ENCODE results near the gene AP4B1.

AP4B1 gene

DNA sequence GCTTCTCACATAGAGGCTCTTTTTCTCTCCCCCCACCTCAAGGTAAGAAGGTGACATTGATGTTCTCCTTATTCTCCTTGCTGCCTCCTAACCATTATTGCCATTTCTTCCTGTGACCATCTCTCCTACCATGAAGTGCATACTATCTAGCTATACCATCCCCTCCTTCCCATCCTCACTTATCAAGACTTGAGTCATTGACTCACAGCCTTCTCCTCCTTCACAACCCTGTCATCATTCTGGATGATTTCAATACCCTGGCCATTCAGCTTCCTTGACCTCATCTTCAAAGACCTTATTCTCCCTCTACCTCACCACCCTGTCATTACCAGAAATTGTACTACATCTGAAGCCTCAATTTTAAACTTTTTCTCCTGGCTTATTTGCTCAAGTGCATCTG is 13.6 kb upstream of the AP4B1 start:
- TF ChIP-seq, protein P1, sequence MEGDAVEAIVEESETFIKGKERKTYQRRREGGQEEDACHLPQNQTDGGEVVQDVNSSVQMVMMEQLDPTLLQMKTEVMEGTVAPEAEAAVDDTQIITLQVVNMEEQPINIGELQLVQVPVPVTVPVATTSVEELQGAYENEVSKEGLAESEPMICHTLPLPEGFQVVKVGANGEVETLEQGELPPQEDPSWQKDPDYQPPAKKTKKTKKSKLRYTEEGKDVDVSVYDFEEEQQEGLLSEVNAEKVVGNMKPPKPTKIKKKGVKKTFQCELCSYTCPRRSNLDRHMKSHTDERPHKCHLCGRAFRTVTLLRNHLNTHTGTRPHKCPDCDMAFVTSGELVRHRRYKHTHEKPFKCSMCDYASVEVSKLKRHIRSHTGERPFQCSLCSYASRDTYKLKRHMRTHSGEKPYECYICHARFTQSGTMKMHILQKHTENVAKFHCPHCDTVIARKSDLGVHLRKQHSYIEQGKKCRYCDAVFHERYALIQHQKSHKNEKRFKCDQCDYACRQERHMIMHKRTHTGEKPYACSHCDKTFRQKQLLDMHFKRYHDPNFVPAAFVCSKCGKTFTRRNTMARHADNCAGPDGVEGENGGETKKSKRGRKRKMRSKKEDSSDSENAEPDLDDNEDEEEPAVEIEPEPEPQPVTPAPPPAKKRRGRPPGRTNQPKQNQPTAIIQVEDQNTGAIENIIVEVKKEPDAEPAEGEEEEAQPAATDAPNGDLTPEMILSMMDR (IDR thresholded peaks at IDR 0.05): no peak
- TF ChIP-seq ZFX (IDR thresholded peaks at IDR 0.05; ENCODE audit: borderline replicate concordance): no peak
- H3K27ac ChIP-seq: no peak overlapping the region

- TF ChIP-seq, protein P1 (IDR thresholded peaks at IDR 0.05): no peak
- TF ChIP-seq ZFX (IDR thresholded peaks at IDR 0.05; ENCODE audit: borderline replicate concordance): no peak
- no peak overlapping the region for H3K27ac ChIP-seq
Observed at GRCh38 chr1:113917400-113918082, 12.9 kb upstream of the AP4B1 start.

DNA sequence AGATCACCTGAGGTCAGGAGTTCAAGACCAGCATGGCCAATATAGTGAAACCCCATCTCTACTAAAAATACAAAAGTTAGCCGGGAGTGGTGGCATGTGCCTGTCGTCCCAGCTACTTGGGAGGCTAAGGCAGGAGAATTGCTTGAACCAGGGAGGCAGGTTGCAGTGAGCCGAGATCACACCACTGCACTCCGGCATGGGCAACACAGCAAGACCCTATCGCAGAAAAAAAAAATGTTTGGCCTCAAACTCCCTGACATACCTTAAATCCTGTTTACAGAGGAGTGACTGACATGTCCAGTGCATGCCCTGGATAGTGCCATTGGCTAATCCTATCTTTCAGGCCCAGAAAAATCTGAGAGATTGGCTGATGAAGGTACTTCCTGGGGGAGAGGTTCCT is 12.4 kb upstream of the AP4B1 start:
- TF ChIP-seq ZFX (IDR thresholded peaks at IDR 0.05; ENCODE audit: borderline replicate concordance): no peak
- TF ChIP-seq, protein P1 (IDR thresholded peaks at IDR 0.05): no peak
- H3K27ac ChIP-seq: no peak overlapping the region

DNA sequence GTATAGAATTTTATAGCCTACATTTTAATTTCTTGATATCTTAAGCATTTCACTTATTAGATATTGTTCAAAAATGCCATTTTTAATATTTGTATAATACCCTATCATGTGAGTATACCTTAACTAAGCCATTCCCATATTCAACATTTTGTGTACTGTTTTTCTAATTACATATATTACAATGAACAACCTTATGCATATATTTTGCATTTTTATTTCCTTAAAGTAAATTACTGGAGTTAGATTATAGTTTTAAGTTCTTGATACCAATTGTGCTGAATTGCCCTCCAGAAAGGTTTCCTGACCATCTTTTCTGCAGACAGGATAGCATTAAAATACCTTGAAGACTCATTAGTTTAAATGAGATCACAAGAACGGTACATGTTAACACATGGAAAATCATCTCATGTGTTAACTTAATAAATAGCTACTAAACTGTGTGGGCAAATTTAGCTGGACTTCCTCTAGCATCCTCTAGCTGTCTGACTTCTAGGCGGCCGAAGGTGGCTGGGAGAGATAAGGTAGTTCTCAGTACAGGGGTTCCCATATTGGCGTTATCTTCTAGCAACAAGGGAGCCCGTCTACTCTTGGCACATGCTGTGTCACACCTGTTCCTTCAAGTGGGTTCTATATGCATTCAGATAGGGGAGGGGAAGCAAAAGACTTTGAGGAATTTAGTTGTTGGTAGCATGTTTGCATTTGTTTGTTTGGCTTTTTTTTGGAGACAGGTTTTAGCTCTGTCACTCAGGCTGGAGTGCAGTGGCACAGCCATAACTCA is 9.5 kb upstream of the AP4B1 start:
- H3K27ac ChIP-seq: no peak overlapping the region
- no peak for TF ChIP-seq ZFX (IDR thresholded peaks at IDR 0.05; ENCODE audit: borderline replicate concordance)
- TF ChIP-seq, protein P1 (IDR thresholded peaks at IDR 0.05): no peak

DNA sequence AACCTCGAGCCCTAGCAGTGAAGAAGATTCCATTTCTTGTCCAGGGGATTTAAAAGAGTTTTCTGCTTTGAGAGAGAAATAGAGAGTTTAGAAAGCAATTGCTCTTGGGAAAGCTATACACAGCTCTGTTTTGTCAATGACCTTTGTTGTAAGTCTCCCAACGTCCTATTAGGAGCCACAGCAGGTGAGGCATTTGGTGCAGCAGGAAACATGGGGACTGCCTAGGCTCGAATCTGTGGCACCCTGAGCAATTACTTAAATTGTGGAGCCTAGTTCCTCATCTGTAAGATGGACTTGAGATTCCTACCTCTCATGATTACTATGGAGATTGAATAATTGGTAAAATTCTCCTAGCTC is 8.7 kb upstream of the AP4B1 start:
- no peak overlapping the region for H3K27ac ChIP-seq
- no peak for TF ChIP-seq ZFX (IDR thresholded peaks at IDR 0.05; ENCODE audit: borderline replicate concordance)
- TF ChIP-seq, protein P1 (IDR thresholded peaks at IDR 0.05): no peak

DNA sequence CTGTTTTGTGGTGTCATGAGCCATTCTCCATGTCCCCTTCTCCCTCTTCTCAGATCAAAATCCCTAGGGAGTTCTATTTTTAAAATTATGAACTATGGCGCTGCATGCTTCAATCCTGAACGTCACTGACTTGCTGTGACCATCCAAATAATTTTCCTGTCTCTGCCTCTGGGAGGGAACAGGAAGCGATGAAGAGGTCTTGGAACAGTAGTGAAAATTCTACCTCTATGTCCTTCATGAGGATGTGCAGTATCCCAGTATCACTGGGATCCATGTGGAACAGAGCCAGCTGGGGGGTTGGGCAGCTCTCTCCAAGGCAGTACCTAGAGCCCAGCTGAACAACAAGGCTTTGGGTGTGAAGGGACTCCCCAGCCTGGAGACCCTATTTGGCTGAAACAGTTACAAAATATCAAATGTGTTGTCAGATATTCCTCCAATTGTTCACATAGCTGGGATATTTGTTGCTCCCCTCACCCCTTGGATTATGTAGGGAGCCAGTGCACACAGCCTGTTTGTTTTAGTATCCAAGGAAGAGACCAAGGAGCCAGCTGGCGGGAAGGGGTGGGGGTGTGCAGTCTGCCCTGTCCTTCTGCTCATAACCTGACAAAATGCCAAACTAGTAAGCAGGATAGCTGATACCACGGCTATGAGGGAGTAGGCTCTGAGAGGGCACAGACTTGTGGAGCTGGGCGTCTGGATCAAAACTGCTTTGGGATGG is 8.2 kb upstream of the AP4B1 start:
- no peak for TF ChIP-seq ZFX (IDR thresholded peaks at IDR 0.05; ENCODE audit: borderline replicate concordance)
- TF ChIP-seq, protein P1 (IDR thresholded peaks at IDR 0.05): no peak
- H3K27ac ChIP-seq: no peak overlapping the region

All from 22Rv1 (cell line).